Stimulated activated naive CD8-positive, alpha-beta T cell treated with anti-CD3 and anti-CD28 coated beads, Interleukin-15, Interleukin-2, amounts not matched to agents 100 ng/mL and 50 ng/mL, for 24 hours (primary cell): ENCODE measurements around the gene ACAP2.
A peak's percentile ranks its signal among the peaks of the same experiment; 100 is the strongest.

Source experiments
- H3K27ac Mint-ChIP-seq: one replicate; pipeline ENCODE4 v1.8.0; 2021; ENCODE audit warnings: mild to moderate bottlenecking, mixed read lengths
- H3K27me3 Mint-ChIP-seq: one replicate; pipeline ENCODE4 v1.8.0; 2021; ENCODE audit warnings: mixed read lengths
- H3K36me3 Mint-ChIP-seq: one replicate; pipeline ENCODE4 v1.8.0; 2021; ENCODE audit warnings: low read depth, mixed read lengths
- H3K4me1 Mint-ChIP-seq: one replicate; pipeline ENCODE4 v1.8.0; 2021; ENCODE audit warnings: low read depth, mixed read lengths
- H3K4me3 Mint-ChIP-seq: one replicate; pipeline ENCODE4 v1.8.0; 2021; ENCODE audit warnings: mild to moderate bottlenecking, mixed read lengths
- H3K9me3 Mint-ChIP-seq: one replicate; pipeline ENCODE4 v1.8.0; 2021; ENCODE audit warnings: mixed read lengths

Gene ACAP2

DNA sequence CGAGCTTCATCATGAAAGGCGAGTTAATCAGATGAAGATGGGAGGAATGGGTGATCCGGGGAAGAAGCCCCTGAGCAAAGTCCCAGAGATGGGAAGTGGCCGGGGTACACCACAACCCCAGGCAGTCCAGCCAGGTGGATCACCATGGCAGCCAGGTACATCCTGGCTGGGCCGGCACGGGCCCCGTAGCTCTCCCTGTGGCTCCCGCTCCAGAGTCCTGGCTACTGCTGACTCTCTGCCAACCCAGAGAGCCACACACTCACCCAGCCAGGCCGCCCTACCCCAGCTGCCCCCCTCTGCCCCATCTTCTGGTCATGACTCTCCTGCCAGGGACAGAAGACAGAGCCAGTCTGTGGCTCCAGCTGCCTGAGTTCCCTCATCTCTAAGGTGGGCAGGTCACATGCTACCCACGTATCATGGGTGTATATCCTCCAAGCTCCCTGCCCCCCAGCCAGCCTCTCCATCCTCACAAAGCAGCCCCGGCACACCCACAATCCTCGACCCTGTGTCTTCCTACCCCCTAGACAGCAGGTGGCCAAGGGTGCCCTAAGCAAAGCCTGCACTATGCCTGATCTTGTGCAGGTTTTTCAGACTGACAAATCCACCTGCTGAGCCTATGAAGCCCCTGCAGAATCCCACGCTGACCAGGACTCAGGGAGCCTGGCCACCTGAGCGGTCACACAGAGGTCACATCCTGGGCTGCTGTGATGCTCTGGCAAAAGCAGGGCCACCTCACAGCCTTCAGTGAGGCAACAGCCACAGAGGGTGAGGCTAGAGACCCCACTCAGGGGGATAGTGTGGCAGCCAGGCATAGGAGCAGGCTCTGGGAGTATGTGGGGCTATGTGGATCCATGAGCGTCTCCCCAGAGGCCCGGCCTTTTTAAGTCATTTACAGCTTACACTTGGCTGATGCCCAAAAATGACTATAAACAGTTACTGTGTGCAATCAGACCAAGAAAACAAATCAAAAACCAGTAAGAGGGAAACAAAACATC is 185.1 kb downstream of the ACAP2 start:
- no peaks in the 10 kb centered on the region for H3K27me3 Mint-ChIP-seq
- no peaks in the 10 kb centered on the region for H3K36me3 Mint-ChIP-seq
- no peak overlapping the region for H3K4me3 Mint-ChIP-seq
- H3K4me1 Mint-ChIP-seq: peaks cover 24% of the 10 kb centered on the region
- peak overlapping the region; percentile 76 for H3K27ac Mint-ChIP-seq
- H3K9me3 Mint-ChIP-seq: no peaks in the 10 kb centered on the region

DNA sequence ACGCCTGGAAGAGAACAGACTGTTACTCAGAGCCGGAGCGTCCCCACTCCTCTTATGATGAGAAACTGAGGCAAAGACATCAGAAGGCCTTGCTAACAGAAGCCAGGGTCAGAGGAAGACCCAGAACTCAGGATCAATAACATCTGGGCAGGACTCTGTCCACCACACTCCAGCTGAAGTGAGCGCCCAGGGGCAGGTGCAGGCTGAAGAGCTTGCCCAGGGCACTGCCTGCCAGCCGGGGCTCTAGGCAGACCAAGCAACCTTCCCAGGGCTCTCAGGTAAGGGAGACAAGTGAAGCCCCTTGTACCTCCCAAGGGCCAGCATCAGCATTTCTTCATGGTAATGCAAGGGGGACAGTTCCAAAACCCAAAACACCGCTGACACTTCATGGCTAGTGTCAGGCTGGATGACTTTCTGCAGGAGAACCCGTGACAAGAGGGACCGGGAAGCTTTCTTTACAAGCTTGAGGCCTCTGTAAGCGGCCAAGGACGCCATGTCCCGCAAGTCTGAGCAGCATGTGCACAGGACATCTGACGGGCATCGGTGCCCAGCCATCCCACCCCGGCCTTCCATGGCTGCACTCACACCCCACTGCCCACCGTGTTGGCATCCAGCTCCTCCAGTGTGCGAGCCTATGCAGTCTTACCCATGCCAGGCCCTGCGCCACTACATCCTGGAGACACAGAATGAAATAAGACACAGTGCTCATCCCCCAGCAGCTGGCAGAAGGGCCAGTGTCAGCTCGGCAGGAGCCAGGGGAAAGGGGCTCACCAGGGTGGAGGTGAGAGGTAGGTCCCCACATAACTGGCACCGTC is 186.0 kb downstream of the ACAP2 start:
- H3K27ac Mint-ChIP-seq: no peak overlapping the region
- H3K9me3 Mint-ChIP-seq: no peaks in the 10 kb centered on the region
- H3K4me1 Mint-ChIP-seq: peaks cover 31% of the 10 kb centered on the region
- no peak overlapping the region for H3K4me3 Mint-ChIP-seq
- no peaks in the 10 kb centered on the region for H3K36me3 Mint-ChIP-seq
- H3K27me3 Mint-ChIP-seq: no peaks in the 10 kb centered on the region

DNA sequence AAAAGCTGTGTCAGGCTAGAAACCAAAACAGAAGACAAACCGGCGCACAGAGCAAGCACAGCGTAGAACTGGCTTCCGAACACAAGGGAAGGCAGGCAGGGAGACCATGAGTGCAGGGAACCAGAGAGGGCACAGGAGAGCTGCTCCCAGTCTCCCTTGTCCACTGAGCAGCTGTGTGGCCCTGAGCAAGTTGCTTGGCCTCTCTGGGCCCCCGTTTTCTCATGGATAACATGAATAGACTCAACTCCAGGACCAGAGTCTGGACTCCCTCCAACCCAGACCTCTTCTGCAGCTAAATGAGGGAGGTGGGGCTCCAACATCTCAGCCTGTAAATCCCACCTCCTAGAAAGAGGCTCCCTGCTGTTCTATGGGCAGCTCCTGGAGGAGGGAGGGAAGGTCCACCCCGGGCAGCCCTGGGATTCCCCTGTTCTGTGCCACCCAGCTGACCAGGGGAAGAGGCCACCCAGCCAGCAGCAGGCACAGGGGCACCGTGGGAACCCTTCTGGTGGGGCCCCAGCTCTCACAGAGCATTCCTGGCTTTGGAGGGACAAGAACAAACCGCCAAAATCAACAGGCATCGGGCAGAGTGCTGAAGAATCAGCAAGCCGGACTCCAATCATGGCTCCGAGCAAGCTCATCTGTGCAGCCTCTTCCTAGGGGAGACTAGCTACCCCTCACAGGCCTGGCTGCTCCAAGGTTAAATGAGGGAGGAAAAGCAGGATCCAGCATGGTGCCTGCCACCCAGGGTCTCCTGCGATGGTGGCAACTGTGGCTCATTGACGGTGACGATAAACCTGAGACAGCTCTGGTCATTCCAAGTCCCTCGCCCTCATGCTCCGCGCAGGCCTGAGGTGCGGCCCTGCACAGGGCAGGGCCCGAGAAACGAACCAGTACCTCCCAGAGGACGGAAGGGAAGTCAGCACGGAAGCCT is 187.0 kb downstream of the ACAP2 start:
- H3K27ac Mint-ChIP-seq: no peak overlapping the region

DNA sequence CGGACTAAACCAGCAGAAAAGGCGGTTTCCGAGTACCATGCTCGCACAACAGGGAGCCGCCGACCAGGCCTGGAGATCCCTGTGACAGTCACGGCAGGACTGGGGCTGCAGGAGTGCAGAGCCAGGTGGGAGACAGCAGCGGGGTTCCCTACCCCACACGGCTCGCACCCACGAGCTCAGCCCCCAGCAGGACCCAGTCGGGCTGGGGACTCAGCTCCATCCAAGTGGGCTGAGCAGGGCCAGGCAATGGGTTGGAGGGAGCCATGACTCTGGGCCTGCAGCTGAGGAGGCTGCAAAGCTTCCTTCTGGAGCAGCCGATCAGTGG is 187.7 kb downstream of the ACAP2 start:
- no peaks in the 10 kb centered on the region for H3K36me3 Mint-ChIP-seq
- peaks cover 37% of the 10 kb centered on the region for H3K4me1 Mint-ChIP-seq
- no peaks in the 10 kb centered on the region for H3K9me3 Mint-ChIP-seq
- H3K27ac Mint-ChIP-seq: no peak overlapping the region
- H3K4me3 Mint-ChIP-seq: no peak overlapping the region
- H3K27me3 Mint-ChIP-seq: no peaks in the 10 kb centered on the region

More for the DNA sequence above, 187.0 kb downstream of the ACAP2 start:
- H3K36me3 Mint-ChIP-seq: no peaks in the 10 kb centered on the region
- peaks cover 34% of the 10 kb centered on the region for H3K4me1 Mint-ChIP-seq
- H3K9me3 Mint-ChIP-seq: no peaks in the 10 kb centered on the region
- H3K4me3 Mint-ChIP-seq: no peak overlapping the region
- H3K27me3 Mint-ChIP-seq: no peaks in the 10 kb centered on the region

DNA sequence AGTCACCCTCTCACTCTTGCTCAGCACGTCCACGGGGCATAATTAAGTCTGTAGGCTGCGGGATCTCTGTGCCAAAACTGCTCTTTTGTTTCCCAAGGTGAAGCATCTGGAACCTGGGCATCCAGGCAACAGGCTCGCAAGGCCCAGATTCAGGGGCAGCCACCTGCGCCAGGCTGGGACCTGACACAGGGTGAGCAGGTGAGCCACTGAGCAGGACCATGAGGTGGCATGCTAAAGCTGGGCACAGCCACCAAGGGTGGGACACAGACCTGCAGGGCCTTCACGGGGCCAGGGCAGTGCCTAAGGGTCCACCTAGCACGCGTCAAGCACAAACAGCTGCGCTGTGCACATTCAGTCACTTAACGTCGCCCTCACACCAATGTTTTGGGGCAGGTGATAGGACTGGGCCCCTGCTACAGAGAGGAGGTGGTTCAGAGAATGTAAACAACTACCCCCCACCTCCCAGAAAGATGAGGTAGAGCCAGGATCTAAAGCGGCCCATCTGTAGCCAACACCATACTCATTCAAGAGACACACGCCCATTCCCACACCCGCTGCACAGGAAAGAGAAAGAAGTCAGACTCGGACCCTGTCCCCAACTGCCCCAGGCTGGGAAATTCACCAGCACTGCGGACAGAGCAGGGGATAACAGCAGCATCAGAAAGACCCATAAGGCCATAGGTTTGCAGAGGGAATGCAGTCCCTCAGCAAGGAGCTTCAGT is 188.2 kb downstream of the ACAP2 start:
- H3K27me3 Mint-ChIP-seq: no peaks in the 10 kb centered on the region
- no peak overlapping the region for H3K27ac Mint-ChIP-seq
- peaks cover 41% of the 10 kb centered on the region for H3K4me1 Mint-ChIP-seq
- no peak overlapping the region for H3K4me3 Mint-ChIP-seq
- H3K9me3 Mint-ChIP-seq: no peaks in the 10 kb centered on the region
- no peaks in the 10 kb centered on the region for H3K36me3 Mint-ChIP-seq

DNA sequence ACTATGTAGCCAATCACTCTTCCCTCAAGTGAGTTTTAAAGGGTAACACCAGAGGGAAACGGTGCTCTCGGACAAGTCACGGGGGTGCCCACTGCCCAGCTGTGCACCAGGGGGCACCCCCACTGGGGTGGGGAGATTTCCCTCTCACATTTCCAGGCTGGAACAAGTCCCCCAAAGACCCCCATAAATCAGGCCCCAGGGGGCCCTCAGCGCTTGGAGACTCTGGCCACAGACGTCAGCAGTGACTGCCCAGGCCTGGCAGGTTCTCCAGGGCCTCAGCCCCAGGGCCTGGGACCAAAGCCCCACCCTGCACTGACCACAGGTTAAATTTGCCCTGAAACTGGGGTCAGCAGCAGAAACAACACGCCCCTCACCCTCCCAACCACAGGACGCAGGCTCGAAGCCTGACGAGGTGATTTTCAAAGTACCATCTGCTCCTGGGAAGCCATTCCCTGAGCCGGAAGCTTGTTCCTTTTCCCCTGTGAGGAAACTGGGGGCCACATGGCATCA is 188.8 kb downstream of the ACAP2 start:
- no peaks in the 10 kb centered on the region for H3K27me3 Mint-ChIP-seq
- H3K36me3 Mint-ChIP-seq: no peaks in the 10 kb centered on the region
- peaks cover 43% of the 10 kb centered on the region for H3K4me1 Mint-ChIP-seq
- H3K9me3 Mint-ChIP-seq: no peaks in the 10 kb centered on the region
- no peak overlapping the region for H3K27ac Mint-ChIP-seq
- H3K4me3 Mint-ChIP-seq: no peak overlapping the region

DNA sequence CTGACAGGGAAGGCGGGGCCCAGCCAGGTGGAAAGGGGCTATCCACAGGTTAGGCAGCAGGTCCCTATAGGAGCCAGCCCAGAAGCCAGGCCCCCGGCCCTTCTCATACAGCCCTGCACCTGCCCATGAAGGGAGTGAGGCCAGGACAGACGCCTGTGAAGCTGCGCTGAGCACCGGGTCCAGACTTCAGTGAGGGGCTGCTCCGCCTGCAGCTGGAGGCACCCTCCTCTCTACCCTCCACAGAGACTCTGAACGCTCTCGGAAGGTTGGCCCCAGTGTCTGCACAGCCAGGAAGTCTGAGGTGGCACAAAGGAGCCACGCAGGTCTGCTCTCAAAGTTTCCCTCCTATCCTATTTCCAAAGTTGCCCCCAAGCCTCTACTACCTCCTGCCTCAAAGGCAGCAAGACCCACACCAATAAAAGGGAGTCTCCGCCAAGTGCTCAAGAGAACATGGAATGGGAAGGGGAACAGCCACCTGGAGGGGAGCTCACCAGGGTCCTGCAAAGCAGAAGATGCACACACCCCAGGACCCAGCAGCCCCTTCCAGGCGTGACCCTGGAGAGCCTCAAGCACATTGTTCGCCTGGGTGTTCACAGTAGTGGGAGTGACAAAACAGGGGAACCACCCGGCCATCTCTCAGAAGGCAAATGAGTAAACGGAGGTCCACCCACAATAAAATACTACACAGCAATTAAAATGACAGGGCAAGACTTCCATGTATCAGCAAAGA is 191.3 kb downstream of the ACAP2 start:
- Mint-ChIP-seq H3K4me3 (no peak overlapping the region), H3K27me3 (no peaks in the 10 kb centered on the region), H3K9me3 (no peaks in the 10 kb centered on the region), H3K36me3 (peaks cover 14% of the 10 kb centered on the region), H3K4me1 (peaks cover 31% of the 10 kb centered on the region), H3K27ac (no peak overlapping the region)

DNA sequence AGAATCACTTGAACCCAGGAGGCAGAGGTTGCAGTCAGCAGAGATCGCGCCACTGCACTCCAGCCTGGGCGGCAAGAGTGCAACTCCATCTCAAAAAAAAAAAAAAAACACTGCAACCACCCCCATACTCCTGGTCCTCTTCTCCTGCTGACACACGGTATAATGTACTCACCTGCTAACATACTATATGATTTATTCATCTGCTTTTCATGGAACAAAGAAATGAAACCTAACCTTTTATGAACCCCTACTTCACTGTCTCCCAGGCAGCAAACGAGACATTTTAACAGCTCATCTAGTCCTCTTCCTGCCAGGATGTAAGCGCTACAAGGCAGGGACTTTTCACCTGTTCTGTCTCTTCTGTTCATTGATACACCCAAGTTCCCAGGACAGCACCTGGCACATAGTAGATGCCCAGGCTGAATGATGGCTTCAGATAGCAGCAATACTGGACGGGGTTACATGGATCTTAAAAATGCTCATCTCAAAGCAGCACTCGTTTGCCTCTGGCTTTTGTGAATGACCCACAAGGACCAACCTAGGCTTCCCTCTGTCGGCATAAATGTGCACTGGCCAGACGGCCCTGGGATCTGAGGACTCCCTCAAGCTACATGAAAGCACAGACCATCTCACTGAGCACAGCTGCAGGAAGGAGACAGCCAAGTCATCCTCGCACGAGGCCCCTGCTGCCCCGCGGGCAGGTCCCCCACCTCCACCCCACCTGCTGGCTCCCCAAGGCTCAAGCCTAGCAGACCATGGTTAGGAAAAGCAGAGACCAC is 192.2 kb downstream of the ACAP2 start:
- H3K4me3 Mint-ChIP-seq: no peak overlapping the region
- peaks cover 31% of the 10 kb centered on the region for H3K4me1 Mint-ChIP-seq
- no peaks in the 10 kb centered on the region for H3K27me3 Mint-ChIP-seq
- no peak overlapping the region for H3K27ac Mint-ChIP-seq
- no peaks in the 10 kb centered on the region for H3K9me3 Mint-ChIP-seq
- peaks cover 17% of the 10 kb centered on the region for H3K36me3 Mint-ChIP-seq

DNA sequence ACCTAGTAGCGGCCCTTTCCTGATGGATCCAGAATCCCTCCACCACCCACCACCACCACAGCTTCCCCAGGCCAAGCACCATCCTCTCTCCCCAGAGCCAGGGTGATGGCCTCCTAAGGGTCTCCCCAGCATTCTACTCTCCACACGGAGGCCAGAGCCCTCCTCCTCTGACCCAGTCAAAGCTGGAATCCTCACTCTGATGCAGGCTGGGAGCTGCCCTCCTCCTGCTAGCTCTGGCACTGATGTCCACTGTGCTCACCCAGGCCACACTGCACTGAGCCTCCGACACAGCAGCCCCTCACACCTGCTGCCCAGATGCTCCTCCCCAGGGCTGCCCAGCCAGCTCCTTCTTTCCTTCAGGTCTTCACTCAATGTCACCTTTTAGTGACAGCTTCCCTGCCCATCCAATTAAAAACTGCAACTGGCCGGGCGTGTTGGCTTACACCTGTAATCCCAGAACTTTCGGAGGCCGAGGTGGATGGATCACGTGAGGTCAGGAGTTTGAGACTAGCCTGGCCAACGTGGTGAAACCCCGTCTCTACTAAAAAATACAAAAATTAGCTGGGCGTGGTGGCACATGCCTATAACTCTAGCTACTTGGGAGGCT is 192.9 kb downstream of the ACAP2 start:
- H3K27ac Mint-ChIP-seq: no peak overlapping the region
- H3K36me3 Mint-ChIP-seq: peaks cover 18% of the 10 kb centered on the region

DNA sequence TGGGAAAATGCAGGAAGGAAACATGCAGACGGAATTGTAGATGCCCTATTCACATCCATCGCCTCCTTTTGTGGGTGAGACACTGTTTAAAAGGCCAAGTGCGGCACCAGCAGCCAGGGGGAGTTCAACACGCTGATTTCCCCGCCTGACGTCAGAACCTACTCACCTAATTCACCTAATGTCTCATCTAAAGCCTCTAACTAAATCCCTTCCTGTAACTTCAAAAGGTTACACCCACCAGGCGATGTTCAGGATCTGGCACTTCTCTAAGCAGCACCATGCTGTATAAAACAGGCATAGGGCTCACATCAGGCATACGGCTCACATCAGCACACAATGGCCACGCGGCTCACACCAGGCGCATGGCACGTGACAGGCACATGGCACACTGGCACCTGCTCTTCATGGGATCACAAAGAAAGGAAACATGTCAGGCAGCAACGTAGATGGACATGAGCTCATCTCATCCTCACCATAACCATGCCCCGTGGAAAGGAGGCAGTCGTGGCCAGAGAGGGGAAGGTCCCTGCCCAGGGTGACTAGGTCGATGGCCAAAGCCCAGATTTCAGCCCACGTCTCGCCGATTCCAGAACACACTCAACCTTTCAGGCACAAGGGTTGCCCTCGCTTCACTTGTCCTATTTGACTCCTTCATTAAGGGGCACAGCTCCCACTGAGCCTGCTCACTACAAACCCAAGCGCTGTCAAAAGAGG is 193.6 kb downstream of the ACAP2 start:
- Mint-ChIP-seq H3K4me3 (no peak overlapping the region), H3K36me3 (peaks cover 18% of the 10 kb centered on the region), H3K27ac (no peak overlapping the region), H3K9me3 (no peaks in the 10 kb centered on the region), H3K27me3 (no peaks in the 10 kb centered on the region), H3K4me1 (peaks cover 31% of the 10 kb centered on the region)

More for the DNA sequence above, 192.9 kb downstream of the ACAP2 start:
- Mint-ChIP-seq H3K9me3 (no peaks in the 10 kb centered on the region), H3K4me3 (no peak overlapping the region), H3K27me3 (no peaks in the 10 kb centered on the region), H3K4me1 (peaks cover 31% of the 10 kb centered on the region)

DNA sequence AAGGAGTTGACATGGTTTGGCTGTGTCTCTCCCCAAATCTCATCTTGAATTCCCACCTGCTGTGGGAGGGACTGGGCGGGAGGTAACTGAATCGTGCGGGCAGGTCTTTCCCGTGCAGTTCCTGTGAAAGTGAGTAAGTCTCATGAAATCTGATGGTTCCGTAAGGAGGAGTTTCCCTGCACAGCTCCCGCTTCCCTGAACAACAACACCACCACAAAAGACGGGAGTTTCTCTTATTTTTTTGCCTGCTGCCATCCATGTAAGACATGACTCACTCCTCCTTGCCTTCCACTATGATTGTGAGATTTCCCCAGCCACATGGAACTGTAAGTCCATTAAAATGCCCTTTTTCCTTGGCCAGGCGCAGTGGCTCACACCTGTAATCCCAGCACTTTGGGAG is 194.5 kb downstream of the ACAP2 start:
- H3K27ac Mint-ChIP-seq: no peak overlapping the region
- H3K4me1 Mint-ChIP-seq: peaks cover 31% of the 10 kb centered on the region
- H3K36me3 Mint-ChIP-seq: peaks cover 18% of the 10 kb centered on the region
- H3K27me3 Mint-ChIP-seq: no peaks in the 10 kb centered on the region
- no peaks in the 10 kb centered on the region for H3K9me3 Mint-ChIP-seq
- H3K4me3 Mint-ChIP-seq: no peak overlapping the region

DNA sequence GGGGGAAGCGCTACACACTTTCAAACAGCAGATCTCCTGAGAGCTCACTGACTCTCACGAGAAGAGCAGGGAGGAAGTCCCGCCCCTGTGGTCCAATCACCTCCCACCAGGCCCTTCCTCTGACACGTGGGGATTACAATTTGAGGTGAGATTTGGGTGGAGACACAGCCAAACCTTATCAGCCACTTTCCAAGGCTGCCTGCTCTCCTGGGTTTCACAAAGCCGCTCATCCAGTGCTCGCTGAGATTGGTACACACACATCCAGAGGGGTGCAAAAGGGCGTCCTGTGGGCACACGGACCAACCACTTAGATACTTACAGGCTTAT is 195.0 kb downstream of the ACAP2 start:
- no peak overlapping the region for H3K4me3 Mint-ChIP-seq
- no peak overlapping the region for H3K27ac Mint-ChIP-seq
- peaks cover 18% of the 10 kb centered on the region for H3K36me3 Mint-ChIP-seq
- no peaks in the 10 kb centered on the region for H3K27me3 Mint-ChIP-seq
- no peaks in the 10 kb centered on the region for H3K9me3 Mint-ChIP-seq
- H3K4me1 Mint-ChIP-seq: peaks cover 31% of the 10 kb centered on the region
